GM23338 (cell line): ENCODE measurements around the gene MVB12B. TPM values are rescaled to one million over a fixed set of nuclear protein-coding genes. Genes with fewer than 3 reads are reported as not detected.

Experiments used
- ATAC-seq: fragments of 200-7000 bp; cut with Tn5 transposase; 3 replicates; pipeline ENCODE4 v1.9.1; 2020
- DNase-seq: peaks from one replicate; pipeline ENCODE4 v3.0.0-alpha.2; 2015; ENCODE audit warnings: low spot score
- H2AFZ ChIP-seq: fragments of 200-600 bp; sonication (generic); 2 replicates; pipeline ENCODE4 v1.8.0; 2016; ENCODE audit warnings: antibody characterized with exemption, mild to moderate bottlenecking, moderate library complexity
- H3F3A ChIP-seq: fragments of 200-600 bp; sonication (generic); replicated peaks from 2 replicates; pipeline ENCODE4 v1.8.0; 2017; ENCODE audit warnings: antibody characterized with exemption, mixed run types, low read depth
- H3K27ac ChIP-seq: fragments of 200-600 bp; sonication (generic); 2 replicates; pipeline ENCODE4 v1.6.1; 2016; ENCODE audit warnings: low read depth
- H3K27me3 ChIP-seq: fragments of 200-600 bp; sonication (generic); 2 replicates; pipeline ENCODE4 v1.8.0; 2016; ENCODE audit warnings: mild to moderate bottlenecking, mixed run types, moderate library complexity; ENCODE audit not compliant: insufficient read depth
- H3K36me3 ChIP-seq: fragments of 200-600 bp; sonication (generic); 2 replicates; pipeline ENCODE4 v1.8.0; 2016; ENCODE audit warnings: mild to moderate bottlenecking; ENCODE audit not compliant: insufficient read depth
- H3K4me1 ChIP-seq: fragments of 200-600 bp; sonication (generic); 2 replicates; pipeline ENCODE4 v1.8.0; 2016; ENCODE audit warnings: mild to moderate bottlenecking, moderate library complexity; ENCODE audit not compliant: insufficient read depth
- H3K4me2 ChIP-seq: fragments of 200-600 bp; sonication (generic); 2 replicates; pipeline ENCODE4 v1.7.1; 2017; ENCODE audit warnings: mixed run types
- H3K4me3 ChIP-seq: fragments of 200-600 bp; sonication (generic); 2 replicates; pipeline ENCODE4 v1.6.1; 2016; ENCODE audit warnings: mixed run types
- H3K79me2 ChIP-seq: fragments of 200-600 bp; sonication (generic); replicated peaks from 2 replicates; pipeline ENCODE4 v1.8.0; 2017; ENCODE audit warnings: mild to moderate bottlenecking; ENCODE audit not compliant: insufficient read depth
- H3K9me2 ChIP-seq: fragments of 200-600 bp; sonication (generic); 2 replicates; pipeline ENCODE4 v1.8.0; 2017; ENCODE audit not compliant: insufficient read depth
- H4K20me1 ChIP-seq: fragments of 200-600 bp; sonication (generic); replicated peaks from 2 replicates; pipeline ENCODE4 v1.8.0; 2017; ENCODE audit warnings: mild to moderate bottlenecking; ENCODE audit not compliant: insufficient read depth
- H3K27ac Mint-ChIP-seq: 2 replicates; pipeline ENCODE4 v1.8.0; 2020; ENCODE audit warnings: inconsistent platforms, mild to moderate bottlenecking, moderate library complexity, mixed read lengths
- H3K27me3 Mint-ChIP-seq: 3 replicates; pipeline ENCODE4 v1.8.0; 2022; ENCODE audit warnings: low read depth, mild to moderate bottlenecking, moderate library complexity, mixed read lengths, inconsistent platforms; ENCODE audit not compliant: insufficient read depth, poor library complexity
- H3K36me3 Mint-ChIP-seq: 3 replicates; pipeline ENCODE4 v1.8.0; 2021; ENCODE audit warnings: low read depth, mild to moderate bottlenecking, inconsistent platforms, moderate library complexity, mixed read lengths
- H3K4me1 Mint-ChIP-seq: 3 replicates; pipeline ENCODE4 v1.8.0; 2020; ENCODE audit warnings: mild to moderate bottlenecking, inconsistent platforms, mixed read lengths
- H3K4me3 Mint-ChIP-seq: 3 replicates; pipeline ENCODE4 v1.8.0; 2021; ENCODE audit warnings: moderate library complexity, mild to moderate bottlenecking, inconsistent platforms, mixed read lengths
- H3K9me3 Mint-ChIP-seq: 3 replicates; pipeline ENCODE4 v1.8.0; 2020; ENCODE audit warnings: moderate library complexity, mild to moderate bottlenecking, inconsistent platforms, mixed read lengths
- CREB1 ChIP-seq: fragments of 250-450 bp; sonication (Bioruptor Pico); IDR thresholded peaks from 2 replicates; pipeline ENCODE4 v1.5.0; 2020; ENCODE audit warnings: low read depth, mild to moderate bottlenecking, moderate library complexity
- CTCF ChIP-seq, 2 experiments: fragments of 200-600 bp in 1 of 2; sonication (generic) in 1 of 2; conservative IDR thresholded peaks; 2 replicates each; pipeline versions ENCODE4 v1.5.1 to v1.6.1; 2016 to 2017; ENCODE audit warnings: antibody characterized with exemption in 2 of 2, low read depth in 2 of 2, mild to moderate bottlenecking in 2 of 2, moderate library complexity in 1 of 2
- ETS1 ChIP-seq: IDR thresholded peaks from 2 replicates; pipeline ENCODE4 v1.6.1; 2016; ENCODE audit warnings: antibody characterized with exemption
- EZH2 ChIP-seq: fragments of 200-600 bp; sonication (generic); IDR thresholded peaks from one replicate; pipeline ENCODE4 v1.8.0; 2017; ENCODE audit warnings: antibody characterized with exemption, mild to moderate bottlenecking, low read depth; ENCODE audit not compliant: unreplicated experiment
- EZH2phosphoT487 ChIP-seq: fragments of 200-600 bp; sonication (generic); IDR thresholded peaks from one replicate; pipeline ENCODE4 v1.8.1; 2018; ENCODE audit warnings: antibody characterized with exemption; ENCODE audit not compliant: unreplicated experiment
- JUNB ChIP-seq: IDR thresholded peaks from one replicate; pipeline ENCODE4 v1.6.1; 2016; ENCODE audit warnings: antibody characterized with exemption; ENCODE audit not compliant: unreplicated experiment
- NANOG ChIP-seq: IDR thresholded peaks from 2 replicates; pipeline ENCODE4 v1.6.1; 2016; ENCODE audit warnings: antibody characterized with exemption, borderline replicate concordance
- POLR2AphosphoS5 ChIP-seq: IDR thresholded peaks from 2 replicates; pipeline ENCODE4 v1.6.1; 2016; ENCODE audit warnings: antibody characterized with exemption, low read depth
- STAT1 ChIP-seq: IDR thresholded peaks from one replicate; pipeline ENCODE4 v1.6.1; 2016; ENCODE audit warnings: antibody characterized with exemption; ENCODE audit not compliant: unreplicated experiment
- ZNF114 ChIP-seq: fragments of 250-450 bp; sonication (Bioruptor Pico); IDR thresholded peaks from 2 replicates; pipeline ENCODE4 v1.5.0; 2020; ENCODE audit warnings: mild to moderate bottlenecking, moderate library complexity
- ZNF331 ChIP-seq: fragments of 250-450 bp; sonication (Bioruptor Pico); IDR thresholded peaks from 2 replicates; pipeline ENCODE4 v1.5.0; 2020; ENCODE audit warnings: low read depth, mild to moderate bottlenecking, moderate library complexity
- polyA plus RNA-seq: library from polyadenylated mRNA; unstranded; fragments of >200 nt; fragmentation: Nextera tagmentation; extraction: Ambion mirVana; gene quantifications from 2 replicates; pipeline ENCODE4 v1.2.1, GENCODE V29; 2016
- total RNA-seq: library from RNA; depleted of rRNA; stranded (reverse); fragments of >200 nt; shearing (Covaris generic); gene quantifications from 2 replicates; pipeline ENCODE4 v1.2.3, GENCODE V29; 2014
- TF ChIP-seq, protein P1 (sequence below): fragments of 250-450 bp; sonication (Bioruptor Pico); IDR thresholded peaks from 2 replicates; pipeline ENCODE4 v1.5.0; 2020; ENCODE audit warnings: mild to moderate bottlenecking, moderate library complexity
- TF ChIP-seq, protein P2 (sequence below): IDR thresholded peaks from one replicate; pipeline ENCODE4 v1.6.1; 2018; ENCODE audit warnings: antibody characterized with exemption; ENCODE audit not compliant: unreplicated experiment

The MVB12B gene
- total and polyA plus RNA-seq, 2 experiments from 2014 or later = 1.9 to 6.6 TPM

GRCh38 chr9:126430124-126430523 lies 103.5 kb downstream of the MVB12B start:
- TF ChIP-seq EZH2 (no peak), ZNF331 (CRISPR knock-in tag) (no peak), ZNF114 (CRISPR knock-in tag) (no peak), JUNB (no peak), POLR2AphosphoS5 (no peak), EZH2phosphoT487 (no peak), CTCF (conservative IDR thresholded peaks at IDR 0.05; ENCODE audit: low read depth in 2 of 2) (no peak), CREB1 (CRISPR knock-in tag) (no peak), ETS1 (no peak), STAT1 (no peak), NANOG (no peak)
- TF ChIP-seq, protein P1, sequence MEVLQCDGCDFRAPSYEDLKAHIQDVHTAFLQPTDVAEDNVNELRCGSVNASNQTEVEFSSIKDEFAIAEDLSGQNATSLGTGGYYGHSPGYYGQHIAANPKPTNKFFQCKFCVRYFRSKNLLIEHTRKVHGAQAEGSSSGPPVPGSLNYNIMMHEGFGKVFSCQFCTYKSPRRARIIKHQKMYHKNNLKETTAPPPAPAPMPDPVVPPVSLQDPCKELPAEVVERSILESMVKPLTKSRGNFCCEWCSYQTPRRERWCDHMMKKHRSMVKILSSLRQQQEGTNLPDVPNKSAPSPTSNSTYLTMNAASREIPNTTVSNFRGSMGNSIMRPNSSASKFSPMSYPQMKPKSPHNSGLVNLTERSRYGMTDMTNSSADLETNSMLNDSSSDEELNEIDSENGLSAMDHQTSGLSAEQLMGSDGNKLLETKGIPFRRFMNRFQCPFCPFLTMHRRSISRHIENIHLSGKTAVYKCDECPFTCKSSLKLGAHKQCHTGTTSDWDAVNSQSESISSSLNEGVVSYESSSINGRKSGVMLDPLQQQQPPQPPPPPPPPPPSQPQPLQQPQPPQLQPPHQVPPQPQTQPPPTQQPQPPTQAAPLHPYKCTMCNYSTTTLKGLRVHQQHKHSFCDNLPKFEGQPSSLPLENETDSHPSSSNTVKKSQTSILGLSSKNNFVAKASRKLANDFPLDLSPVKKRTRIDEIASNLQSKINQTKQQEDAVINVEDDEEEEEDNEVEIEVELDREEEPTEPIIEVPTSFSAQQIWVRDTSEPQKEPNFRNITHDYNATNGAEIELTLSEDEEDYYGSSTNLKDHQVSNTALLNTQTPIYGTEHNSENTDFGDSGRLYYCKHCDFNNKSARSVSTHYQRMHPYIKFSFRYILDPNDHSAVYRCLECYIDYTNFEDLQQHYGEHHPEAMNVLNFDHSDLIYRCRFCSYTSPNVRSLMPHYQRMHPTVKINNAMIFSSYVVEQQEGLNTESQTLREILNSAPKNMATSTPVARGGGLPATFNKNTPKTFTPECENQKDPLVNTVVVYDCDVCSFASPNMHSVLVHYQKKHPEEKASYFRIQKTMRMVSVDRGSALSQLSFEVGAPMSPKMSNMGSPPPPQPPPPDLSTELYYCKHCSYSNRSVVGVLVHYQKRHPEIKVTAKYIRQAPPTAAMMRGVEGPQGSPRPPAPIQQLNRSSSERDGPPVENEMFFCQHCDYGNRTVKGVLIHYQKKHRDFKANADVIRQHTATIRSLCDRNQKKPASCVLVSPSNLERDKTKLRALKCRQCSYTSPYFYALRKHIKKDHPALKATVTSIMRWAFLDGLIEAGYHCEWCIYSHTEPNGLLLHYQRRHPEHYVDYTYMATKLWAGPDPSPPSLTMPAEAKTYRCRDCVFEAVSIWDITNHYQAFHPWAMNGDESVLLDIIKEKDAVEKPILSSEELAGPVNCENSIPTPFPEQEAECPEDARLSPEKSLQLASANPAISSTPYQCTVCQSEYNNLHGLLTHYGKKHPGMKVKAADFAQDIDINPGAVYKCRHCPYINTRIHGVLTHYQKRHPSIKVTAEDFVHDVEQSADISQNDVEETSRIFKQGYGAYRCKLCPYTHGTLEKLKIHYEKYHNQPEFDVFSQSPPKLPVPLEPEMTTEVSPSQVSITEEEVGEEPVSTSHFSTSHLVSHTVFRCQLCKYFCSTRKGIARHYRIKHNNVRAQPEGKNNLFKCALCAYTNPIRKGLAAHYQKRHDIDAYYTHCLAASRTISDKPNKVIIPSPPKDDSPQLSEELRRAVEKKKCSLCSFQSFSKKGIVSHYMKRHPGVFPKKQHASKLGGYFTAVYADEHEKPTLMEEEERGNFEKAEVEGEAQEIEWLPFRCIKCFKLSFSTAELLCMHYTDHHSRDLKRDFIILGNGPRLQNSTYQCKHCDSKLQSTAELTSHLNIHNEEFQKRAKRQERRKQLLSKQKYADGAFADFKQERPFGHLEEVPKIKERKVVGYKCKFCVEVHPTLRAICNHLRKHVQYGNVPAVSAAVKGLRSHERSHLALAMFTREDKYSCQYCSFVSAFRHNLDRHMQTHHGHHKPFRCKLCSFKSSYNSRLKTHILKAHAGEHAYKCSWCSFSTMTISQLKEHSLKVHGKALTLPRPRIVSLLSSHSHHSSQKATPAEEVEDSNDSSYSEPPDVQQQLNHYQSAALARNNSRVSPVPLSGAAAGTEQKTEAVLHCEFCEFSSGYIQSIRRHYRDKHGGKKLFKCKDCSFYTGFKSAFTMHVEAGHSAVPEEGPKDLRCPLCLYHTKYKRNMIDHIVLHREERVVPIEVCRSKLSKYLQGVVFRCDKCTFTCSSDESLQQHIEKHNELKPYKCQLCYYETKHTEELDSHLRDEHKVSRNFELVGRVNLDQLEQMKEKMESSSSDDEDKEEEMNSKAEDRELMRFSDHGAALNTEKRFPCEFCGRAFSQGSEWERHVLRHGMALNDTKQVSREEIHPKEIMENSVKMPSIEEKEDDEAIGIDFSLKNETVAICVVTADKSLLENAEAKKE (CRISPR knock-in tag) = no peak
- TF ChIP-seq, protein P2, sequence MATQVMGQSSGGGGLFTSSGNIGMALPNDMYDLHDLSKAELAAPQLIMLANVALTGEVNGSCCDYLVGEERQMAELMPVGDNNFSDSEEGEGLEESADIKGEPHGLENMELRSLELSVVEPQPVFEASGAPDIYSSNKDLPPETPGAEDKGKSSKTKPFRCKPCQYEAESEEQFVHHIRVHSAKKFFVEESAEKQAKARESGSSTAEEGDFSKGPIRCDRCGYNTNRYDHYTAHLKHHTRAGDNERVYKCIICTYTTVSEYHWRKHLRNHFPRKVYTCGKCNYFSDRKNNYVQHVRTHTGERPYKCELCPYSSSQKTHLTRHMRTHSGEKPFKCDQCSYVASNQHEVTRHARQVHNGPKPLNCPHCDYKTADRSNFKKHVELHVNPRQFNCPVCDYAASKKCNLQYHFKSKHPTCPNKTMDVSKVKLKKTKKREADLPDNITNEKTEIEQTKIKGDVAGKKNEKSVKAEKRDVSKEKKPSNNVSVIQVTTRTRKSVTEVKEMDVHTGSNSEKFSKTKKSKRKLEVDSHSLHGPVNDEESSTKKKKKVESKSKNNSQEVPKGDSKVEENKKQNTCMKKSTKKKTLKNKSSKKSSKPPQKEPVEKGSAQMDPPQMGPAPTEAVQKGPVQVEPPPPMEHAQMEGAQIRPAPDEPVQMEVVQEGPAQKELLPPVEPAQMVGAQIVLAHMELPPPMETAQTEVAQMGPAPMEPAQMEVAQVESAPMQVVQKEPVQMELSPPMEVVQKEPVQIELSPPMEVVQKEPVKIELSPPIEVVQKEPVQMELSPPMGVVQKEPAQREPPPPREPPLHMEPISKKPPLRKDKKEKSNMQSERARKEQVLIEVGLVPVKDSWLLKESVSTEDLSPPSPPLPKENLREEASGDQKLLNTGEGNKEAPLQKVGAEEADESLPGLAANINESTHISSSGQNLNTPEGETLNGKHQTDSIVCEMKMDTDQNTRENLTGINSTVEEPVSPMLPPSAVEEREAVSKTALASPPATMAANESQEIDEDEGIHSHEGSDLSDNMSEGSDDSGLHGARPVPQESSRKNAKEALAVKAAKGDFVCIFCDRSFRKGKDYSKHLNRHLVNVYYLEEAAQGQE = no peak
- Histone ChIP-seq H2AFZ (peak overlapping the region; percentile 52; the same call in 1 of the 2 replicates), H4K20me1 (no peaks in the 10 kb centered on the region; the same call in 1 of the 2 replicates), H3K4me2 (0 out of 2 replicates have a peak overlapping the region, but pooled peaks have one; percentile 6), H3K4me1 (peaks cover 3% of the 10 kb centered on the region; the same call in 1 of the 2 replicates), H3K9me2 (no peaks in the 10 kb centered on the region), H3F3A (no peaks in the 10 kb centered on the region), H3K36me3 (no peaks in the 10 kb centered on the region), H3K27me3 (no peaks in the 10 kb centered on the region), H3K79me2 (no peaks in the 10 kb centered on the region), H3K27ac (no peak overlapping the region), H3K4me3 (no peak overlapping the region)
- ATAC-seq (peak; percentile 90), DNase-seq (peak; percentile 43)
- Mint-ChIP-seq H3K27ac (peak overlapping the region; percentile 84), H3K36me3 (no peaks in the 10 kb centered on the region), H3K4me3 (no peak overlapping the region), H3K27me3 (peaks cover 8% of the 10 kb centered on the region), H3K4me1 (peaks cover 7% of the 10 kb centered on the region), H3K9me3 (no peaks in the 10 kb centered on the region; the same call in 2 of the 3 replicates)
